ENCODE data around the gene DKK2.
A peak's percentile ranks its signal among the peaks of the same experiment; 100 is the strongest.
"Not testable (repeated sequence)": the region's sequence is repeated elsewhere in the genome, so short reads cannot be mapped to it uniquely, and the experiment has no call there.

The DKK2 gene

DNA sequence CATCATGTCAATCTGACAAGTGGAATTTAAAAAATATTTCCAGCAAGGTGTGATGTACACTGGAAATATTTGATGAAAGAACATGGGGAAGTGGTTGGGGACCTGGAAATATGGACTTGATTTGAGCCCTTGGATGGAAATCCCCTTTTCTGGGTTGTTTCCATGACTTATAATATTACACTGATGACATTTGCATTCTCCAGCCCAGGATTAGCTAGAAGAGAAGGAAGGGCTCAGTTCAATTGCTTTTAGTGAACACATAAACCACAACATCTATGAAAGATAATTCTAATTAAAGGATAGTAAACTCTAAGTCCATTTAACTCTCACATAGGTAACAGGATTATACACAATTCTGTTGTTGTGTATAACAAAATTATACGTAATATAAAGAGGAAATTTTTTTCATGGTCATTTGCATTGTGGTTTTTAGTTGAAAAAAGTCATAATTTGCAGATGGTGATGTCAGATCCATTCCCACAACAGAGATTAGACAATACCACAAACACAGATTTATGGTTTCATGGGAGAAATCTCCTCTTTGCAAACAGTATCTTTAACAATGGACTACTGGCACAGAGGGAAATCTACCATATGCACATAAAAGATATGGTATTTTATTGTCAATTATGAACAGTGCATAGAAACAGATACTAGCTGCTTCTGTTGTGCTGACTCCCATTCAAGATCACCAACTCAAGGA lies 126.5 kb downstream of the DKK2 start:
- no peak for DNase-seq (ENCODE audit: low read depth in 2 of 2)

DNA sequence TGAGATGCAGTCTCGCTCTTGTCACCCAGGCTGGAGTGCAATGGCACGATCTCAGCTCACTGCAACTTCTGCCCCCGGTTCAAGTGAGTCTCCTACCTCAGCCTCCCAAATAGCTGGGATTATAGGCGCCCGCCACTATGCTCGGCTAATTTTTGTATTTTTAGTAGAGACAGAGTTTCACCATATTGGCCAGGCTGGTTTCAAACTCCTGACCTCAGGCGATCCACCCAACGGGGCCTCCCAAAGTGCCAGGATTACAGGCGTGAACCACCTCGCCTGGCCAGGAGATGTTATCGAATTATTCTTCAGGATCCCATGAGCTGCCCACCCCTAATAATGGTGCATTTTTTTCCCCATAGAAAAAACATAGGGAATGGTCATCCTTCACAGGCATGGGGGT lies 128.1 kb downstream of the DKK2 start:
- not testable (repeated sequence) for DNase-seq (ENCODE audit: low read depth in 2 of 2)

DNA sequence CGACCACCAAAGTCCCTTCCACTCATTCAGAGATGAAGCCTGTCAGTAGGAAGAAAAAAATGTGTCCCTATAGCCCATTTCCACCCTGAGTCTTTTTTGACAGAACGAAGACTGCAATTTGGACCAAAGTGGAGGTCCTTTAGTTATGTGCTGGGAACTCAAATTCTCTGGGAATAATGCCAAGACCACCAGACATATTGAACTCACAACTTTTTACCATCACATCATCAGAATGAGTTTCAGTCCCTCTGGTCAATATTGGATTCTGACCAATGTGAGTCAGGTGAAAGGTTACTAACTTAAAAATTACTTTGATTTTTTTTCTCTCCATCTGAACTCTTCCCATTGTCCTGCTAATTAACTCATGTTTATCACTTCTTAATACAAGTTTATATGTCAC lies 128.9 kb downstream of the DKK2 start:
- no peak for DNase-seq (ENCODE audit: low read depth in 2 of 2)

GRCh38 chr4:106906728-106907127 lies 129.4 kb downstream of the DKK2 start:
- no peak for DNase-seq (ENCODE audit: low read depth in 2 of 2)

GRCh38 chr4:106898621-106899230 lies 137.4 kb downstream of the DKK2 start:
- DNase-seq (ENCODE audit: low read depth in 2 of 2), result peak; percentile 12 to 13

DNA sequence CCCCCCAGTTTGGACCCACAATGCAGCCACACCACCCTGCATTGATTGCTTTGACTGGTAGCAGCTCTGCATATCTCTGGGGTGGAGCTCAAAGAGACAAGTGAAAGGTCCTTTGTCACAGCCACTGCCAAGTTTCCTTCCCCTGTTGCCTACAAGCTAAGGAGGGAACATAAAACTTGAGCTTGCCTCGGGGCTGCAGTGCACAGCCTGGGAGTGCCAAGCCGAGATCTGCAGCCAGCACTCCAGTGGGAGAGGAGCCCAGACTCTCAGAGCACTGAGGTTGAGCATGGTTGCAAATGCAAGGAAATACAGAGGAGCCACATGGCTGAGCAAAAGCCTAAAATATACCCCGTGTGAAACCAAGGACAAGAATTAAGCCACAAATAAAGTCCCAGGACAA lies 142.2 kb downstream of the DKK2 start:
- no peak for DNase-seq (ENCODE audit: low read depth in 2 of 2)

DNA sequence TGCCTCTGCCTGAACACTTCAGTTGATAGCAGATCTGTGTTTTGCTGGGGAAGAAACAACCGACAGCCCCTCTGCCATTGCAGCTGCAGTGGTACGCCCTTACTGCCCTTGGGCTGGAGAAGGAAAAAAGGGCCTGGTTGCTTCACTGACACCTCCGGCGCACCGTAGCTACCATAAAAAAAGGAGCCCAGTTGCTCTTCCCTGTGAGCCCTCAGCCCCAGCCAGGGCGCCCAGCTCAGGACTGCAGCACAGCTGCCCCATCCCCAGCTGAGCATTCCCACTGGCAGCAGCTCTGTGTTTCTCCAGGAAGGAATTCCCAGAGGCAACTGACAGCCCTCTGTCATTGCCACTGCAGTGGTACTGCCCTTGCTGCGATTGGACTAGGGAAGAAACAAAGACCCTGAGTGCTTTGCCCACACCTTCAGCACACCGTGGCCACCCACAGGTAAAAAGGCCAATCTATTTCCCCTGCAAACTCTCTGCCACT lies 142.7 kb downstream of the DKK2 start:
- no peak for DNase-seq (ENCODE audit: low read depth in 2 of 2)

GRCh38 chr4:106892786-106893185 lies 143.3 kb downstream of the DKK2 start:
- DNase-seq (ENCODE audit: low read depth in 2 of 2), result no peak

- no peak for DNase-seq (ENCODE audit: low read depth in 2 of 2)
Observed at GRCh38 chr4:106875340-106875739, 160.8 kb downstream of the DKK2 start.
